ENCODE measurements around the gene NFIL3.

Gene NFIL3

GRCh38 chr9:91361291-91362050 is 62.2 kb downstream of the NFIL3 start, which contains the start of gene AUH:
TSS of gene AUH (minus strand) at chr9:91361918. CDS start at chr9:91361889, 29 bp downstream.
- peak; percentile 42 to 79 for DNase-seq (ENCODE audit: extremely low read depth in 1 of 2, low read depth in 1 of 2)

- DNase-seq (ENCODE audit: extremely low read depth in 1 of 2, low read depth in 1 of 2), result no peak
These were observed 62.9 kb downstream of the NFIL3 start for GRCh38 chr9:91360551-91361290.

- no peak for DNase-seq (ENCODE audit: extremely low read depth in 1 of 2, low read depth in 1 of 2)
These were observed 63.7 kb downstream of the NFIL3 start for GRCh38 chr9:91359734-91360470.

GRCh38 chr9:91359083-91359482 is 64.5 kb downstream of the NFIL3 start:
- no peak for DNase-seq (ENCODE audit: extremely low read depth in 1 of 2, low read depth in 1 of 2)

Measured in activated CD8-positive, alpha-beta memory T cell treated with anti-CD3 and anti-CD28 coated beads for 1 hour (primary cell).